ENCODE results near the gene GRIK2. TPM values are rescaled to one million over a fixed set of nuclear protein-coding genes. Genes with fewer than 3 reads are reported as not detected.

GRIK2 gene
- total RNA-seq, 1 experiment from 2014 or later = 0.70 TPM

GRCh38 chr6:101918471-101918870 lies 525.0 kb downstream of the GRIK2 start:
- no peaks in the 10 kb centered on the region for H3K9me3 ChIP-seq (ENCODE audit: control insufficient read depth, low read depth, low read length)
- H3K23me2 ChIP-seq (ENCODE audit: insufficient read length, low read depth, low read length, poor library complexity, severe bottlenecking) = no peaks in the 10 kb centered on the region
- H2BK12ac ChIP-seq (ENCODE audit: insufficient read length, low read depth, low read length) = no peak overlapping the region
- no peak overlapping the region for H2BK120ac ChIP-seq (ENCODE audit: low read depth, low read length, poor library complexity, severe bottlenecking)
- Mint-ChIP-seq H3K9me3 (no peaks in the 10 kb centered on the region), H3K36me3 (ENCODE audit: insufficient read depth in 1 of 3, low read depth in 3 of 3) (no peaks in the 10 kb centered on the region), H3K27me3 (ENCODE audit: low read depth) (no peaks in the 10 kb centered on the region), H3K27ac (no peak overlapping the region), H3K4me3 (no peak overlapping the region), H3K4me1 (no peaks in the 10 kb centered on the region)
- no peak overlapping the region for H3K27ac ChIP-seq (ENCODE audit: insufficient read length, low read depth, low read length)
- no peak overlapping the region for H2BK15ac ChIP-seq (ENCODE audit: low read depth, low read length)
- H4K91ac ChIP-seq (ENCODE audit: insufficient read length, low read depth, low read length) = no peak overlapping the region
- no peak overlapping the region for H3K18ac ChIP-seq (ENCODE audit: insufficient read length, low read depth, low read length)
- H2AFZ ChIP-seq (ENCODE audit: low read length) = no peak overlapping the region
- no peak overlapping the region for H3K14ac ChIP-seq (ENCODE audit: insufficient read depth, low read length)
- no peaks in the 10 kb centered on the region for H3K79me2 ChIP-seq (ENCODE audit: insufficient read depth, low read length)
- no peaks in the 10 kb centered on the region for H3K27me3 ChIP-seq (ENCODE audit: insufficient read depth, low read length)
- no peak overlapping the region for H3K4ac ChIP-seq (ENCODE audit: low read depth, low read length)
- H3T11ph ChIP-seq (ENCODE audit: low read length) = no peak overlapping the region
- no peak for TF ChIP-seq CTCF (conservative IDR thresholded peaks at IDR 0.05)
- no peak overlapping the region for H3K9ac ChIP-seq (ENCODE audit: extremely low read depth, insufficient read length, low read length)
- no peak overlapping the region for H3K56ac ChIP-seq (ENCODE audit: insufficient read length, low read depth, low read length)
- no peak overlapping the region for H2BK5ac ChIP-seq (ENCODE audit: insufficient read length, low read length)
- H4K5ac ChIP-seq (ENCODE audit: insufficient read length, low read depth, low read length) = no peak overlapping the region
- H4K8ac ChIP-seq (replicated peaks; ENCODE audit: insufficient read length, low read depth, low read length) = no peak overlapping the region
- no peak overlapping the region for H2BK20ac ChIP-seq (ENCODE audit: low read depth, low read length, poor library complexity, severe bottlenecking)
- no peaks in the 10 kb centered on the region for H4K20me1 ChIP-seq (ENCODE audit: control insufficient read depth, insufficient read depth, insufficient read length)
- no peaks in the 10 kb centered on the region for H3K4me1 ChIP-seq (ENCODE audit: insufficient read depth, low read length)
- DNase-seq = no peak
- no peaks in the 10 kb centered on the region for H3K79me1 ChIP-seq (ENCODE audit: insufficient read depth, low read depth, low read length, poor library complexity, severe bottlenecking)
- H3K4me2 ChIP-seq (ENCODE audit: insufficient read depth, insufficient read length, low read length) = no peak overlapping the region
- WGBS (ENCODE audit: extremely low coverage, insufficient read length, low lambda C conversion rate) = no CpG with 5 or more reads among the region's 2 CpGs
- H2AK5ac ChIP-seq (ENCODE audit: insufficient read length, low read length) = no peak overlapping the region
- no peak overlapping the region for H3K23ac ChIP-seq (ENCODE audit: insufficient read length, low read depth, low read length)

Measured in H9 (cell line).